ENCODE results near the gene HTR3B.

DNA sequence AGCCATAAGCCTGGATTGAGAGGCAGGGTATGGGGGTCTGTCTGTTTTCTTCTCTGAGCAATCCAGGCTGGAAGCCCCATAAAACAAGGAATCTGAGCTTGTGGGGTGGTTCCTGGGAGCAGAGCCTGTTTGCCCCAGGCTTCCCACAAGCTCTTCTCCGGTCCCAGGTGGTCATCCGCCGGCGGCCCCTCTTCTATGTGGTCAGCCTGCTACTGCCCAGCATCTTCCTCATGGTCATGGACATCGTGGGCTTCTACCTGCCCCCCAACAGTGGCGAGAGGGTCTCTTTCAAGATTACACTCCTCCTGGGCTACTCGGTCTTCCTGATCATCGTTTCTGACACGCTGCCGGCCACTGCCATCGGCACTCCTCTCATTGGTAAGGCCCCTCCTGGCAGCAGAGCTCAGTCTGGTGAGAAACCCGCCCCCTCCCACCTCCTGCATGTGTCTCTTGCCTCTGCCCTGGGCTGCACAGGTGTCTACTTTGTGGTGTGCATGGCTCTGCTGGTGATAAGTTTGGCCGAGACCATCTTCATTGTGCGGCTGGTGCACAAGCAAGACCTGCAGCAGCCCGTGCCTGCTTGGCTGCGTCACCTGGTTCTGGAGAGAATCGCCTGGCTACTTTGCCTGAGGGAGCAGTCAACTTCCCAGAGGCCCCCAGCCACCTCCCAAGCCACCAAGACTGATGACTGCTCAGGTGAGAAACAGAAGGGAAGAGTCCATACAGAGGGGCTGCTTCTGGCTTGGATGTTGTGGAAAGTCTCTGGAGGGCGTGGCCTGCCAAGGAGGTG is 82.0 kb downstream of the HTR3B start:
- no peak for TF ChIP-seq POLR2A (IDR thresholded peaks at IDR 0.05)
- no peak for TF ChIP-seq EP300 (IDR thresholded peaks at IDR 0.05)
- TF ChIP-seq POLR2AphosphoS5 (IDR thresholded peaks at IDR 0.05) = no peak
- TF ChIP-seq, protein P1, sequence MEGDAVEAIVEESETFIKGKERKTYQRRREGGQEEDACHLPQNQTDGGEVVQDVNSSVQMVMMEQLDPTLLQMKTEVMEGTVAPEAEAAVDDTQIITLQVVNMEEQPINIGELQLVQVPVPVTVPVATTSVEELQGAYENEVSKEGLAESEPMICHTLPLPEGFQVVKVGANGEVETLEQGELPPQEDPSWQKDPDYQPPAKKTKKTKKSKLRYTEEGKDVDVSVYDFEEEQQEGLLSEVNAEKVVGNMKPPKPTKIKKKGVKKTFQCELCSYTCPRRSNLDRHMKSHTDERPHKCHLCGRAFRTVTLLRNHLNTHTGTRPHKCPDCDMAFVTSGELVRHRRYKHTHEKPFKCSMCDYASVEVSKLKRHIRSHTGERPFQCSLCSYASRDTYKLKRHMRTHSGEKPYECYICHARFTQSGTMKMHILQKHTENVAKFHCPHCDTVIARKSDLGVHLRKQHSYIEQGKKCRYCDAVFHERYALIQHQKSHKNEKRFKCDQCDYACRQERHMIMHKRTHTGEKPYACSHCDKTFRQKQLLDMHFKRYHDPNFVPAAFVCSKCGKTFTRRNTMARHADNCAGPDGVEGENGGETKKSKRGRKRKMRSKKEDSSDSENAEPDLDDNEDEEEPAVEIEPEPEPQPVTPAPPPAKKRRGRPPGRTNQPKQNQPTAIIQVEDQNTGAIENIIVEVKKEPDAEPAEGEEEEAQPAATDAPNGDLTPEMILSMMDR (IDR thresholded peaks at IDR 0.05) = no peak

Measured in upper lobe of left lung (tissue), 4 donors.